SK-N-MC (cell line): ENCODE data around the gene NPTX1.

Experiments
- FOXP2 ChIP-seq: optimal IDR thresholded peaks from 2 replicates; pipeline ENCODE3; 2011; ENCODE audit warnings: mild to moderate bottlenecking, moderate library complexity; ENCODE audit not compliant: insufficient read depth; ENCODE audit errors: extremely low read length, control extremely low read depth
- POLR2AphosphoS5 ChIP-seq: IDR thresholded peaks from 2 replicates; pipeline ENCODE4 v1.6.1; 2012; ENCODE audit warnings: mild to moderate bottlenecking, low read depth, low read length, borderline replicate concordance

- TF ChIP-seq POLR2AphosphoS5 (no peak), FOXP2 (no peak)
Observed at GRCh38 chr17:80422981-80423380, 53.4 kb downstream of the NPTX1 start.
